Measurements from ENCODE around the gene SIGLEC15. TPM values are rescaled to one million over a fixed set of nuclear protein-coding genes. Genes with fewer than 3 reads are reported as not detected.

Gene SIGLEC15
- total RNA-seq, 1 donor from 2014 or later = not detected

DNA sequence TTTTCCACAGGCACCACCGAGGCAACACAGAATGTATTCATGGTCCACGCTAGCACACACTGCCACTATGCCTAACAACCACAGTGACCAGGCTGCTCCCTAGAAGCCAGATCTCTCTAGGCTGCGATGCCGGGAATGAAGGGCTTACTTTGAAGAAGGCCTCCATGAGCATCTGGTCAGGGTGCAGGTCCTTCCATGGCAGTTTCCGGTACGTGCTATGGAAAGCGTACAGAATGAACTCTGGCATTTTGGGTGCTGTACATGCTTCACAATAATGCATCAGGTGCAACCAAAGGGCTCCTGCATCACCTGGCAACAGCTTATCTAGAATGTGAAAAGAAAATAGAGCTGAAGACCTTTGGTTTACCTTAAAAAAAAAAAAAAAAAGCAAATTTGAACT, 44.9 kb downstream of the SIGLEC15 start:
- Mint-ChIP-seq H3K27ac (no peak overlapping the region), H3K4me3 (no peak overlapping the region), H3K36me3 (peaks cover 71% of the 10 kb centered on the region), H3K27me3 (ENCODE audit: low read depth) (no peaks in the 10 kb centered on the region), H3K9me3 (peaks cover 17% of the 10 kb centered on the region), H3K4me1 (no peaks in the 10 kb centered on the region)
- TF ChIP-seq CTCF (IDR thresholded peaks at IDR 0.05; ENCODE audit: unreplicated experiment) = no peak
- no peak for DNase-seq (ENCODE audit: low spot score in 2 of 2, unreplicated experiment in 2 of 2)

GRCh38 chr18:45871431-45872084, 46.1 kb downstream of the SIGLEC15 start:
- H3K27me3 Mint-ChIP-seq (ENCODE audit: low read depth) = no peaks in the 10 kb centered on the region
- H3K4me3 Mint-ChIP-seq = no peak overlapping the region
- peaks cover 70% of the 10 kb centered on the region for H3K36me3 Mint-ChIP-seq
- DNase-seq (ENCODE audit: low spot score in 2 of 2, unreplicated experiment in 2 of 2) = no peak
- H3K27ac Mint-ChIP-seq = no peak overlapping the region
- TF ChIP-seq CTCF (IDR thresholded peaks at IDR 0.05; ENCODE audit: unreplicated experiment) = no peak
- no peaks in the 10 kb centered on the region for H3K4me1 Mint-ChIP-seq
- peaks cover 19% of the 10 kb centered on the region for H3K9me3 Mint-ChIP-seq

DNA sequence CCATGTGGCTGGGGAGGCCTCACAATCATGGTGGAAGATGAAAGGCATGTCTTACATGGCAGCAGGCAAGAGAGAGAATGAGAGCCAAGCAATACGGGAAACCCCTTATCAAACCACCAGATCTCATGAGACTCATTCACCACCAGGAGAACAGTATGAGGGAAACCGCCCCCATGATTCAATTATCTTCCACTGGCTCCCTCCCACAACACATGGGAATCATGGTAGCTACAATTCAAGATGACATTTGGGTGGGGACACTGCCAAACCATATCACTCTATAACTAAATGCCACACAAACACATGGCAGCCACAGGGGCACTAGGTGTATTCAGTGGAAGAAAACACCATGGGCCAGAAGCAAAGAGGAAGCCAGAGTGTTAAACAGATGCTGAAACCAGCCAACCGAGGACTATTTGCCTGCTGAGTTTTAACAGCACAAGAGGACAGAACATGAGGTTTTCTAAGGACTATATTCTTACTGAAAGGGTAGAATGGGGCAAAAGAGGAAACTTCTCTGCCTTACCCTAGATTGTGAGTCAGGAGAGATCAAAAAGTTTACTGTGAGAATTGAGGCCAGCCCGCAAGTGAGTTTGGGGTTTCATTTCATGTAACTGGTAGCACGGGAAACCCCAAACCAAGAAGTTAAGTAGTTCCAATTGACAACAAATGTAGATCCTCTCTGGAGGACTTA, 49.2 kb downstream of the SIGLEC15 start:
- Mint-ChIP-seq H3K4me3 (no peak overlapping the region), H3K36me3 (peaks cover 62% of the 10 kb centered on the region)
- no peak for DNase-seq (ENCODE audit: low spot score in 2 of 2, unreplicated experiment in 2 of 2)

DNA sequence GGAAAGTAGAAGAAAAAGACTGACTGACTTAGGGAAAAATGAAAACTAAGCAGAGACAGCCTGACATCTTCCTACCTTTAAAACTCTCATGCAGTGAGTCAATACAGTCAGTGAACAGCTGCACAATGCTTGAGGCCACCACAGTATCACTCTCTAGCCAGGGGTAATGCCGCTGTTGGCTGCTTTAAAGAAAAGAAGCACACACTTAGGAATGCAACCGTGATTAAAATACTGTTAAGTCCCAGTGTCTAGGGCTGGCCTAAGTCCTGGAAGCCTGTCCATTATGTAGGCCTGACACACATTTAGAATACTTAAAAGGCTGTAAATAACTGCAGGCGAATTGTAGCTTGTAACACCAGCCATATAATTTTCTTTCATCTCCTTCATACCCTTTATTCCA, 50.7 kb downstream of the SIGLEC15 start:
- Mint-ChIP-seq H3K4me3 (no peak overlapping the region), H3K9me3 (peaks cover 19% of the 10 kb centered on the region), H3K27me3 (ENCODE audit: low read depth) (no peaks in the 10 kb centered on the region), H3K4me1 (no peaks in the 10 kb centered on the region), H3K36me3 (peaks cover 51% of the 10 kb centered on the region), H3K27ac (no peak overlapping the region)
- no peak for DNase-seq (ENCODE audit: low spot score in 2 of 2, unreplicated experiment in 2 of 2)
- TF ChIP-seq CTCF (IDR thresholded peaks at IDR 0.05; ENCODE audit: unreplicated experiment) = no peak

More for the DNA sequence above, 49.2 kb downstream of the SIGLEC15 start:
- no peak for TF ChIP-seq CTCF (IDR thresholded peaks at IDR 0.05; ENCODE audit: unreplicated experiment)
- peaks cover 19% of the 10 kb centered on the region for H3K9me3 Mint-ChIP-seq
- no peaks in the 10 kb centered on the region for H3K4me1 Mint-ChIP-seq
- H3K27ac Mint-ChIP-seq = no peak overlapping the region
- no peaks in the 10 kb centered on the region for H3K27me3 Mint-ChIP-seq (ENCODE audit: low read depth)

DNA sequence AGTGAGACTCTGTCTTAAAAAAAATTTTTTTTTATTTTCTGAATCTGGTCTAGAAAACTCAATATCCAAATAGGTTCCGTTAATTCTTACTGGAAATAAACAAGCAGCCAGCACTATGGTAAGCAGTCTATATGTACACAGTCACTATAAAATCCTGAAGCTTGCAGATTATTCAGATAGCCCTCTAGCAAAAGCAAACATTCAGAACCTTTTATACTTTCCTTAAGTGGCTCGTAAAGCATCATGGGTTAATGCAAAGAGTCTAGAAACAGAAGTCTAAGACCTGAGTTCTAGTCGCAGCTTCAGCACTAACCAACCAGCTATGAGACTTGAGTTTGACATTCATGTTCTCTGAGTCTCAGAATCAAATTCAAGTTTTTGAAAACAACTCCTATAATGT, 51.9 kb downstream of the SIGLEC15 start:
- H3K27ac Mint-ChIP-seq = no peak overlapping the region
- H3K9me3 Mint-ChIP-seq = peaks cover 19% of the 10 kb centered on the region
- H3K4me1 Mint-ChIP-seq = no peaks in the 10 kb centered on the region
- no peaks in the 10 kb centered on the region for H3K27me3 Mint-ChIP-seq (ENCODE audit: low read depth)
- no peak for TF ChIP-seq CTCF (IDR thresholded peaks at IDR 0.05; ENCODE audit: unreplicated experiment)
- peaks cover 50% of the 10 kb centered on the region for H3K36me3 Mint-ChIP-seq
- no peak overlapping the region for H3K4me3 Mint-ChIP-seq
- DNase-seq (ENCODE audit: low spot score in 2 of 2, unreplicated experiment in 2 of 2) = no peak

All from mesothelial cell of epicardium (in vitro differentiated cells).